HepG2 (cell line): ENCODE results near the gene ATP11C. TPM values are rescaled to one million over a fixed set of nuclear protein-coding genes. Genes with fewer than 3 reads are reported as not detected.

Source experiments
- ATAC-seq: fragments of 200-7000 bp; cut with Tn5 transposase; 3 replicates; pipeline ENCODE4 v1.9.1; 2020; ENCODE audit warnings: mild to moderate bottlenecking, moderate library complexity
- BruUV-seq: library from RNA; stranded (reverse); fragments of 400-500 nt; replicated peaks from 2 replicates; lab custom pipeline; 2021; lab: Mats Ljungman, UMichigan
- CTCF ChIA-PET: fragments of 300-600 bp; formaldehyde crosslinking; extraction: SDS; loops from one replicate; lab custom pipeline; 2021; ENCODE audit warnings: low total read pairs, inconsistent platforms, low intra/inter-chr PET ratio; lab: Yijun Ruan, JAX
- POLR2A ChIA-PET: fragments of 350-600 bp; sonication (Branson Sonifier 250); formaldehyde crosslinking; loops from one replicate; lab custom pipeline; 2020; ENCODE audit warnings: antibody characterized with exemption, inconsistent platforms; lab: Yijun Ruan, JAX
- DNase-seq: peaks from one replicate; pipeline ENCODE4 v3.0.0-alpha.2; 2015; ENCODE audit warnings: low spot score
- FAIRE-seq: peaks from 3 replicates; lab custom pipeline; 2011; peaks lifted over from hg19 to GRCh38; lab: Jason Lieb, UNC
- H2AFZ ChIP-seq: one replicate; pipeline ENCODE4 v1.6.1; 2011; ENCODE audit warnings: low read length, inconsistent platforms
- H3K27ac ChIP-seq: fragments of 300-600 bp; 3 replicates; pipeline ENCODE4 v1.8.0; 2011; ENCODE audit warnings: mixed run types, mild to moderate bottlenecking, mixed read lengths, low read length, inconsistent platforms; ENCODE audit not compliant: insufficient read depth; ENCODE audit errors: extremely low read length
- H3K27me3 ChIP-seq, 2 experiments: fragments of 200-600 bp in 1 of 2; 2 replicates in 1 of 2; 3 replicates in 1 of 2; pipeline versions ENCODE4 v1.6.0 to v1.8.0; 2011; ENCODE audit warnings: low read length in 2 of 2, mild to moderate bottlenecking in 2 of 2, moderate library complexity in 2 of 2, inconsistent platforms in 1 of 2; ENCODE audit not compliant: insufficient read depth in 2 of 2, control insufficient read depth in 1 of 2
- H3K36me3 ChIP-seq, 2 experiments: fragments of 200-600 bp in 1 of 2; replicated peaks in 1 of 2; 2 replicates in 1 of 2; 3 replicates in 1 of 2; pipeline versions ENCODE4 v1.5.1 to v1.8.0; 2011; ENCODE audit warnings: low read length in 2 of 2, inconsistent platforms in 1 of 2; ENCODE audit not compliant: insufficient read depth in 2 of 2, control insufficient read depth in 1 of 2
- H3K4me1 ChIP-seq: 2 replicates; pipeline ENCODE4 v1.5.1; 2012; ENCODE audit warnings: low read length, inconsistent platforms; ENCODE audit not compliant: insufficient read depth
- H3K4me2 ChIP-seq: 2 replicates; pipeline ENCODE4 v1.6.0; 2011; ENCODE audit warnings: low read depth, low read length, inconsistent platforms
- H3K4me3 ChIP-seq, 3 experiments: fragments of 200-600 bp in 1 of 3; sonication (generic), shearing (Covaris generic) in 1 of 3; replicated peaks in 1 of 3; 2 replicates each; pipeline ENCODE4 v1.5.1; 2011 to 2016; ENCODE audit warnings: low read length in 3 of 3, inconsistent platforms in 2 of 3, low read depth in 2 of 3, mild to moderate bottlenecking in 2 of 3, control low read depth in 1 of 3, mixed read lengths in 1 of 3; ENCODE audit not compliant: insufficient read depth in 1 of 3
- H3K79me2 ChIP-seq: one replicate; pipeline ENCODE4 v1.6.1; 2011; ENCODE audit warnings: low read length, inconsistent platforms; ENCODE audit not compliant: insufficient read depth
- H3K9ac ChIP-seq: 2 replicates; pipeline ENCODE4 v1.6.0; 2011; ENCODE audit warnings: mild to moderate bottlenecking, low read depth, low read length, inconsistent platforms; ENCODE audit not compliant: insufficient read depth
- H3K9me3 ChIP-seq: 2 replicates; pipeline ENCODE4 v1.5.1; 2012; ENCODE audit warnings: mild to moderate bottlenecking, low read length
- H4K20me1 ChIP-seq: 2 replicates; pipeline ENCODE4 v1.6.0; 2011; ENCODE audit warnings: inconsistent platforms, mild to moderate bottlenecking, low read length, moderate library complexity; ENCODE audit not compliant: insufficient read depth
- GATAD1 ChIP-seq: IDR thresholded peaks from 2 replicates; pipeline ENCODE4 v1.6.1; 2016; ENCODE audit warnings: missing genetic modification reagents, missing compliant biosample characterization
- GPN1 ChIP-seq: sonication (generic); formaldehyde crosslinking; IDR thresholded peaks from 2 replicates; pipeline ENCODE4 v1.5.1; 2020; ENCODE audit warnings: missing genetic modification reagents, borderline replicate concordance
- KMT2B ChIP-seq: IDR thresholded peaks from 2 replicates; pipeline ENCODE4 v1.6.1; 2016; ENCODE audit warnings: missing genetic modification reagents, missing compliant biosample characterization
- MIXL1 ChIP-seq: IDR thresholded peaks from 2 replicates; pipeline ENCODE4 v1.6.1; 2016
- POLR2A ChIP-seq, 2 experiments: IDR thresholded peaks; 2 replicates each; pipeline ENCODE4 v1.6.1; 2011; ENCODE audit warnings: low read depth in 2 of 2, low read length in 2 of 2, mild to moderate bottlenecking in 1 of 2, moderate library complexity in 1 of 2; ENCODE audit not compliant: insufficient read depth in 1 of 2
- SATB2 ChIP-seq: sonication (generic); formaldehyde crosslinking; IDR thresholded peaks from 2 replicates; pipeline ENCODE4 v1.5.0; 2020; ENCODE audit warnings: missing genetic modification reagents
- SIN3A ChIP-seq: IDR thresholded peaks from 2 replicates; pipeline ENCODE4 v1.6.1; 2011; ENCODE audit warnings: low read depth, mild to moderate bottlenecking, control low read depth, low read length, borderline replicate concordance
- SRSF4 ChIP-seq: fragments of 200-400 bp; formaldehyde crosslinking; IDR thresholded peaks from one replicate; pipeline ENCODE4 v1.6.1; 2018; ENCODE audit warnings: mild to moderate bottlenecking, low read depth, low read length, moderate library complexity; ENCODE audit not compliant: poor library complexity, severe bottlenecking
- TEAD3 ChIP-seq: optimal IDR thresholded peaks from 2 replicates; pipeline ENCODE3; 2016; ENCODE audit warnings: borderline replicate concordance
- ZBTB8A ChIP-seq: sonication (generic); formaldehyde crosslinking; IDR thresholded peaks from 2 replicates; pipeline ENCODE4 v1.4.0; 2020; ENCODE audit warnings: mild to moderate bottlenecking, low read depth, missing genetic modification reagents, borderline replicate concordance
- ZFP82 ChIP-seq: sonication (generic); formaldehyde crosslinking; IDR thresholded peaks from 2 replicates; pipeline ENCODE4 v1.5.1; 2020; ENCODE audit warnings: mild to moderate bottlenecking, missing genetic modification reagents, borderline replicate concordance
- ZNF605 ChIP-seq: sonication (generic); formaldehyde crosslinking; IDR thresholded peaks from 2 replicates; pipeline ENCODE4 v1.8.0; 2022; ENCODE audit warnings: mild to moderate bottlenecking, missing genetic modification reagents
- ZNF747 ChIP-seq: sonication (generic); formaldehyde crosslinking; IDR thresholded peaks from 2 replicates; pipeline ENCODE4 v1.8.1; 2023; ENCODE audit warnings: missing genetic modification reagents, mild to moderate bottlenecking, borderline replicate concordance
- ZNF878 ChIP-seq: sonication (generic); formaldehyde crosslinking; IDR thresholded peaks from 2 replicates; pipeline ENCODE4 v1.8.1; 2023; ENCODE audit warnings: mild to moderate bottlenecking, missing genetic modification reagents, moderate library complexity
- ZZZ3 ChIP-seq: sonication (generic); formaldehyde crosslinking; IDR thresholded peaks from 2 replicates; pipeline ENCODE4 v1.4.0; 2020; ENCODE audit warnings: missing genetic modification reagents, mild to moderate bottlenecking, borderline replicate concordance
- WGBS: methylation state at CpG from one replicate; pipeline ENCODE4 v1.1.6; 2017; ENCODE audit warnings: low lambda C conversion rate; 5-methylcytosine and 5-hydroxymethylcytosine counted together
- in situ Hi-C: cut with HindIII; loops from 2 replicates; pipeline ENCODE4 v1.10.0; 2017; ENCODE audit warnings: low pct_unique_long_range_greater_than_20kb; ENCODE audit not compliant: extremely low pct_ligation_motif_present
- intact Hi-C: fragments of 100-400 bp; cut with micrococcal nuclease; formaldehyde crosslinking; loops from one replicate; pipeline ENCODE4 v1.10.0; 2022; ENCODE audit not compliant: unreplicated experiment
- polyA plus RNA-seq, 8 experiments: library from polyadenylated mRNA; depleted of rRNA in 3 of 8; stranded (reverse) in 7 of 8; unstranded in 1 of 8; fragments of >200 nt; fragmentation: Illumina TruSeq in 4 of 8; extraction: Trizol in 4 of 8; gene quantifications; 2 replicates each; pipeline versions ENCODE4 v1.2.1 to v1.2.3, GENCODE V29; 2011 to 2016; ENCODE audit warnings: low read depth in 4 of 8, missing spikeins in 1 of 8, mixed read lengths in 1 of 8; ENCODE audit not compliant: insufficient read depth in 1 of 8
- total RNA-seq, 5 experiments: library from RNA; depleted of rRNA; stranded (reverse); fragments of >200 nt; fragmentation: Illumina TruSeq; extraction: Trizol; gene quantifications; 2 replicates each; pipeline ENCODE4 v1.2.3, GENCODE V29; 2016; ENCODE audit warnings: low read depth in 1 of 5
- TF ChIP-seq, protein P1 (sequence below): sonication (generic); formaldehyde crosslinking; IDR thresholded peaks from 2 replicates; pipeline ENCODE4 v1.8.1; 2023; ENCODE audit warnings: missing genetic modification reagents, mild to moderate bottlenecking, borderline replicate concordance
- TF ChIP-seq, protein P2 (sequence below): IDR thresholded peaks from 2 replicates; pipeline ENCODE4 v1.6.1; 2016; ENCODE audit warnings: control low read depth
- TF ChIP-seq, protein P3 (sequence below): fragments of 450-650 bp; IDR thresholded peaks from 2 replicates; pipeline ENCODE4 v1.6.1; 2017; ENCODE audit warnings: mild to moderate bottlenecking

The ATP11C gene
- total and polyA plus RNA-seq, 2 of the 13 experiments (the other 11 are each of a cell fraction or from before 2014, with no cell fraction given): 8.5 to 16.9 TPM

DNA sequence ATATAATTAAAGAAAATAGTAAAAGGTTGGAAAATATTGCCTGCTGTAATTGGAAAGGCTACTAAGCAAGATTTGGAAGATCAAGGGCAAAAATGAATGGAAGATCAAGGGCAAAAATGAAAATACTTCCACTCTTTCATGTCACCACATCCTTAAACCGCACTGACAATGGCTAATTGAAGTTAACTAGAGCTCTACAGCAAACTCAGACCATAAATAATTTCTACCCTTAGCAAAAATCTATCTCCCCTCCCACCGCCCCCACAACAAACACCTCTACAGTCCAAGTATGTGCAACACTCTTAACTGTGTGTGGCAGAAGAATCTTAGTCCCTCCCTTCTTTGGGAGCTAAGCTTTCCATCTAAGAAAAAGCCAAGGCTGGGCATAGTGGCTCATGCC, 27.1 kb downstream of the ATP11C start:
- no peak for FAIRE-seq

More for the DNA sequence above, 27.1 kb downstream of the ATP11C start:
- DNase-seq (no peak), ATAC-seq (no peak)
- H3K79me2 ChIP-seq: no peaks in the 10 kb centered on the region
- in situ Hi-C loops (no loop called here), intact Hi-C loops (no loop called here)
- H3K27ac ChIP-seq: no peak overlapping the region
- no peak overlapping the region for H3K4me2 ChIP-seq
- no peak overlapping the region for H2AFZ ChIP-seq
- H3K9me3 ChIP-seq: no peaks in the 10 kb centered on the region
- H3K27me3 ChIP-seq: no peaks in the 10 kb centered on the region
- no peaks in the 10 kb centered on the region for H4K20me1 ChIP-seq
- BruUV-seq: no TSS peak
- no peaks in the 10 kb centered on the region for H3K4me1 ChIP-seq
- WGBS: 96% methylated on average over 2 of the region's 2 CpGs
- no peak overlapping the region for H3K9ac ChIP-seq
- no peaks in the 10 kb centered on the region for H3K36me3 ChIP-seq
- CTCF ChIA-PET: no interaction called here
- TF ChIP-seq, protein P1, sequence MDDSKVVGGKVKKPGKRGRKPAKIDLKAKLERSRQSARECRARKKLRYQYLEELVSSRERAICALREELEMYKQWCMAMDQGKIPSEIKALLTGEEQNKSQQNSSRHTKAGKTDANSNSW (CRISPR knock-in tag): no peak
- TF ChIP-seq POLR2A (IDR thresholded peaks at IDR 0.05; ENCODE audit: insufficient read depth in 1 of 2, low read depth in 2 of 2, low read length in 2 of 2): no peak
- TF ChIP-seq ZNF878: no peak
- TF ChIP-seq, protein P2, sequence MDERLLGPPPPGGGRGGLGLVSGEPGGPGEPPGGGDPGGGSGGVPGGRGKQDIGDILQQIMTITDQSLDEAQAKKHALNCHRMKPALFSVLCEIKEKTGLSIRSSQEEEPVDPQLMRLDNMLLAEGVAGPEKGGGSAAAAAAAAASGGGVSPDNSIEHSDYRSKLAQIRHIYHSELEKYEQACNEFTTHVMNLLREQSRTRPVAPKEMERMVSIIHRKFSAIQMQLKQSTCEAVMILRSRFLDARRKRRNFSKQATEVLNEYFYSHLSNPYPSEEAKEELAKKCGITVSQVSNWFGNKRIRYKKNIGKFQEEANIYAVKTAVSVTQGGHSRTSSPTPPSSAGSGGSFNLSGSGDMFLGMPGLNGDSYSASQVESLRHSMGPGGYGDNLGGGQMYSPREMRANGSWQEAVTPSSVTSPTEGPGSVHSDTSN (CRISPR knock-in tag): no peak
- TF ChIP-seq TEAD3 (CRISPR knock-in tag): no peak
- TF ChIP-seq GPN1: no peak
- TF ChIP-seq SATB2 (CRISPR knock-in tag): no peak
- TF ChIP-seq ZNF747: no peak
- no peak for TF ChIP-seq GATAD1 (CRISPR knock-in tag)
- TF ChIP-seq ZNF605 (CRISPR knock-in tag): no peak
- no peak for TF ChIP-seq ZBTB8A (CRISPR knock-in tag)
- no peak for TF ChIP-seq ZFP82 (CRISPR knock-in tag)
- no peak for TF ChIP-seq ZZZ3 (CRISPR knock-in tag)
- TF ChIP-seq, protein P3, sequence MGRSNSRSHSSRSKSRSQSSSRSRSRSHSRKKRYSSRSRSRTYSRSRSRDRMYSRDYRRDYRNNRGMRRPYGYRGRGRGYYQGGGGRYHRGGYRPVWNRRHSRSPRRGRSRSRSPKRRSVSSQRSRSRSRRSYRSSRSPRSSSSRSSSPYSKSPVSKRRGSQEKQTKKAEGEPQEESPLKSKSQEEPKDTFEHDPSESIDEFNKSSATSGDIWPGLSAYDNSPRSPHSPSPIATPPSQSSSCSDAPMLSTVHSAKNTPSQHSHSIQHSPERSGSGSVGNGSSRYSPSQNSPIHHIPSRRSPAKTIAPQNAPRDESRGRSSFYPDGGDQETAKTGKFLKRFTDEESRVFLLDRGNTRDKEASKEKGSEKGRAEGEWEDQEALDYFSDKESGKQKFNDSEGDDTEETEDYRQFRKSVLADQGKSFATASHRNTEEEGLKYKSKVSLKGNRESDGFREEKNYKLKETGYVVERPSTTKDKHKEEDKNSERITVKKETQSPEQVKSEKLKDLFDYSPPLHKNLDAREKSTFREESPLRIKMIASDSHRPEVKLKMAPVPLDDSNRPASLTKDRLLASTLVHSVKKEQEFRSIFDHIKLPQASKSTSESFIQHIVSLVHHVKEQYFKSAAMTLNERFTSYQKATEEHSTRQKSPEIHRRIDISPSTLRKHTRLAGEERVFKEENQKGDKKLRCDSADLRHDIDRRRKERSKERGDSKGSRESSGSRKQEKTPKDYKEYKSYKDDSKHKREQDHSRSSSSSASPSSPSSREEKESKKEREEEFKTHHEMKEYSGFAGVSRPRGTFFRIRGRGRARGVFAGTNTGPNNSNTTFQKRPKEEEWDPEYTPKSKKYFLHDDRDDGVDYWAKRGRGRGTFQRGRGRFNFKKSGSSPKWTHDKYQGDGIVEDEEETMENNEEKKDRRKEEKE: no peak
- TF ChIP-seq MIXL1 (CRISPR knock-in tag): no peak
- no peak for TF ChIP-seq SRSF4
- TF ChIP-seq SIN3A: no peak
- no peak for TF ChIP-seq KMT2B (CRISPR knock-in tag)
- TF ChIP-seq, all 625 proteins: peak for 0
- POLR2A ChIA-PET: no interaction called here
- no peak overlapping the region for H3K4me3 ChIP-seq
